ENCODE data around the gene RFX5.
"Not testable (repeated sequence)": the region's sequence is repeated elsewhere in the genome, so short reads cannot be mapped to it uniquely, and the experiment has no call there.

The RFX5 gene

DNA sequence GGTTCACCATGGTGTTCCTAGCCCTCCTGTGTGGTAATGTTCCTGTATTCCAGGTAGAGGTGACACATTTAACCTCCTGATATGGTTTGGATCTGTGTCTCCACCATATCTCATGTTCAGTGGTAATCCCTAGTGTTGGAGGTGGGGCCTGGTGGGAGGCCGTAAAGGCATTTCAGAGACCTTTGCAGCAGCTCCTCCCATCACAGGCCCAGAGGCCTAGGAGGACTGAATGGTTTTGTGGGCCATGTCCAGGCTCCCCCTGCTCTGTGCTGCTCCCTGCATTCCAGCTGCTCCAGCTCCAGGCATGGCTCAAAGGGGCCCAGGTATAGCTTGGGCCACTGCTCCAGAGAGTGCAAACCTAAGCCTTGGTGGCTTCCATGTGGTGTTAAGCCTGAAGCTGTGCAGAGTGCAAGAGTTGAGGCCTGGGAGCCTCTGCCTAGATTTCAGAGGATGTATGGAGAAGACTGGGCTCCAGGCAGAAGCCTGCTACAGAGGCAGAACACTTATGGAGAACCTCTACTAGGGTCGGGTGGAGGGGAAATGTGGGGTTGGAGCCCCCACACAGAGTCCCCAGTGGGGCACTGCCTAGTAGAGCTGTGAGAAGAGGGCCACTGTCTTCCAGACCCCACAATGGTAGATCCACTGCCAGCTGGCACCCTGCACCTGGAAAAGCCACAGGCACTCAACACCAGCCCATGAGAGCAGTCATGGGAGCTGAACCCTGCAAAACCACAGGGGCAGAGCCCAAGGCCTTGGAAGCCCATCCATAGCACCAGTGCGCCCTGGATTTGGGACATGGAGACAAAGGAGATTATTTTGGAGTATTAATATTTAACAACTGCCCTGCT, 15.5 kb upstream of the RFX5 start:
- DNase-seq (no peak), ATAC-seq (no peak)

- ATAC-seq (no peak), DNase-seq (no peak)
Observed at GRCh38 chr1:151361883-151362282, 14.8 kb upstream of the RFX5 start.

GRCh38 chr1:151356696-151357095, 9.6 kb upstream of the RFX5 start:
- ATAC-seq (no peak), DNase-seq (no peak)

- ATAC-seq (no peak), DNase-seq (no peak)
Observed at GRCh38 chr1:151352021-151352718, 5.1 kb upstream of the RFX5 start.

- DNase-seq, ATAC-seq: not testable (repeated sequence)
Observed at GRCh38 chr1:151350323-151350722, 3.3 kb upstream of the RFX5 start.

GRCh38 chr1:151347523-151348246, 633 bp upstream of the RFX5 start:
- ATAC-seq = no peak

GRCh38 chr1:151346082-151346768, 827 bp downstream of the RFX5 start:
- ATAC-seq = no peak
- peak; percentile 27 for DNase-seq

More at GRCh38 chr1:151347523-151348246, 633 bp upstream of the RFX5 start:
- DNase-seq = no peak

- DNase-seq = no peak
- ATAC-seq = no peak
Observed at GRCh38 chr1:151344291-151344690, 2.8 kb downstream of the RFX5 start.

- DNase-seq = no peak
- ATAC-seq = no peak
Observed at GRCh38 chr1:151343587-151343986, 3.5 kb downstream of the RFX5 start.

- no peak for DNase-seq
- ATAC-seq = no peak
Observed at GRCh38 chr1:151342569-151342968, 4.5 kb downstream of the RFX5 start.

GRCh38 chr1:151342021-151342420, 5.0 kb downstream of the RFX5 start:
- ATAC-seq = no peak
- DNase-seq = no peak

DNA sequence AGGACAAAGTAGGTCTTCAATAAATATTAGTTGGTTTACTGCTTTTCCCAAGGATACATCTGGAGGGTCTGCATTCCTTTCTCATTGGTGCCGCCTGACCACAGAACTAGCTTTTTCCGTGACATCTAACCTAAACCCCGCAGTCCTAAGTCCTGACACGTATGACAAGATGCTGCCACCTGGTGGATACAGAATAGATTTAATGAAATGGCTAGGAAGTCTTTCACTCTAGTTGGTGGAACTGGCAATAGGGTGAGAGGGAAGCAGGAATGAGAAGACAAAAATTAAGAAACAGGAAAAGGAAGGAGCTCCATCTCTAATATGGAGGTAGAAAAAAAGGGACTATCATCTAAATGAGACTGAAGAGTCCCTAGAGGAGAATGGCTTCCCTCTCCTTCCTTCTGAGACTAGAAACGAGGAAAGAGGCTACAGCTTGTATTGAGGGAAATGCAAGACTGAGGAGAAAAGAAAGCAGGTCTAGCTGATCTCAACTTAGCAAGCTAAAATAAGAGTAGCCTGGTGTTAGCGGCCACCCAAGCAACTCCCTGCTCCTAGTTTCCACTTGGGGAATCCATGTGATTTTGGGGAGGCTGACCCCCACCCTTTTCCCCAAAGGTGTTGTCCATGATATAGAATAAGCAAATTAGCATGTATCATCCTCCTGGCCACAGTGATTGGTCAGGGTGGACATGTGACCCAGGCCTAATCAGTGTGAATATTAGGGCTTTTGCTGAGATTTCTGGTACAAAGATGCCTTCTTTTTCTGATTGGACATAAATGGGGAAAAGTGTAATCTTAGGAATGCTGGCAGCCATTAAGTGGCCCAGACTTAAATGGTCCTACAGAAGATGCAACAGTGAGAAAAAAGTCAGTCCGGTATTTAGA, 5.9 kb downstream of the RFX5 start:
- ATAC-seq (peak; percentile 78), DNase-seq (peak; percentile 52)

DNA sequence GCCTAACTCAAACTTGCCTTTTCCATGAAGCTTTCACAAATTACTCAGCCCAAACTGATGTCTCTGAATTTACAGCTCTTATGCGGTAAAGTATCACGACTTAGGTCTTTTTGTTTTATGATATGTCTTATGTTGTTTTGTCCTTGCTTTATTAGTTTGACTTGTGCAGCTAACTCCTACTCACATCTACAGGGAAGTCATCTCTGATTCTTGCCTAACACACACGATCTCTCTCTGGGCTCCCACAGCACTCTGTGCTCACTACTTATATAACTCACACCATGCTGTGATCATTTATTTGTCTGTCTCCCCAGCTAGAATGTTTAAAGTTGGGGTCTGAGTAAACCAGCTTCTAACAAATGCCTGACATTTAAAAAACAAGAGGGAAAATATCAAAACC, 10.5 kb downstream of the RFX5 start:
- no peak for ATAC-seq
- DNase-seq = no peak

- DNase-seq = no peak
- no peak for ATAC-seq
Observed at GRCh38 chr1:151334822-151335221, 12.2 kb downstream of the RFX5 start.

- peak; percentile 10 for ATAC-seq
- peak; percentile 16 for DNase-seq
Observed at GRCh38 chr1:151327903-151328674, 19.0 kb downstream of the RFX5 start.

GRCh38 chr1:151327223-151327902, 19.7 kb downstream of the RFX5 start, which contains the start of gene PI4KB:
TSS of gene PI4KB (minus strand) at chr1:151327416. CDS start at chr1:151316481, 10,935 bp downstream.
- DNase-seq (peak; percentile 86), ATAC-seq (peak; percentile 92)

GRCh38 chr1:151326619-151327222, 20.3 kb downstream of the RFX5 start:
- DNase-seq = peak; percentile 71
- ATAC-seq = peak; percentile 67

DNA sequence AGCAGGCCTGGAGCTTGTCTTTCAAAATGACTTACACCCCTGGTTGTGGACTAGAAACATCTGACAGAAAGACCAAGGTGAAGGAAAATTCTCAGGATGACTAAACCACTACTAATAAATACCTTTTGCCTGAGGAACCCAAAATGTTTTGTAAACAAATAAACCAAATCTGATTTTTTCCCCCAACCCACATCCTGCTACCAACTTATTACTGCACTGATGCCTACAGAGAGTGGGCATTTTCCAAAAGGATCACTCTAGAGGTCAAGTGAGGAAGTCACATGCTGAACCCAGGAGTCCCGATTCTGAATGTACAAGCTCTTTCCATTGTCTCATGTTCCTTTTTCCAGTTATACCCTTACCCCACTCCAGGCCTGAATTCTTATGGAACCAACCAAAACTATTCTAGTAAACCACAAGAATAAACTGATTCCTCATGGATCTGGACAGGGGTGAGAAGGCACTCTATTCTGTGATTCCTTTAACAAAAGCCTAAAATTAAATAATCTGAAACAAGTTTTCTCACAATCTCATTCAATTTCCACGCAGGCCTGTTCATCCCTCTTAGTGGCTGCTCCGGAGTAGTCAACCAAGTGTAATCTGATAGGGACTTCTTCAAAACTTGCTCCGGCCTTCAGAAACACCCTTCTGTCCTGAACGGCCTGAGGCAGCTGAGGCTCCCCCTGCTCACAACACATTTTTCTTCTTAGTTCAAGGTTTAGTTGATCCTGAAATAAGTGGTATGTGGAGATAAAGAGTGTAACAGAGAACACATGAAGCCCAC, 21.2 kb downstream of the RFX5 start:
- ATAC-seq = no peak
- DNase-seq = no peak

All from stimulated activated naive CD8-positive, alpha-beta T cell treated with anti-CD3 and anti-CD28 coated beads, Interleukin-15, Interleukin-2, amounts not matched to agents 100 U/mL and 50 U/mL, for 24 hours (primary cell).